Endodermal cell (in vitro differentiated cells): ENCODE measurements around the gene HGFAC. TPM values are rescaled to one million over a fixed set of nuclear protein-coding genes. Genes with fewer than 3 reads are reported as not detected.

ENCODE experiments used
- DNase-seq: peaks from one replicate; pipeline ENCODE4 v3.0.0-alpha.2; 2017
- H3K27ac ChIP-seq: 2 replicates; pipeline ENCODE4 v1.5.1; 2013; ENCODE audit warnings: mild to moderate bottlenecking, low read depth, low read length, moderate library complexity
- H3K27me3 ChIP-seq: 2 replicates; pipeline ENCODE4 v1.6.1; 2013; ENCODE audit warnings: mild to moderate bottlenecking, low read length, moderate library complexity; ENCODE audit not compliant: insufficient read depth, control insufficient read depth, poor library complexity, severe bottlenecking
- H3K36me3 ChIP-seq: 2 replicates; pipeline ENCODE4 v1.7.0; 2013; ENCODE audit warnings: mild to moderate bottlenecking, low read length, moderate library complexity; ENCODE audit not compliant: control insufficient read depth, insufficient read depth
- H3K4me1 ChIP-seq: one replicate; pipeline ENCODE4 v1.7.0; 2013; ENCODE audit warnings: low read length; ENCODE audit not compliant: control insufficient read depth, insufficient read depth
- H3K4me3 ChIP-seq: 2 replicates; pipeline ENCODE4 v1.5.1; 2013; ENCODE audit warnings: mild to moderate bottlenecking, low read length, moderate library complexity
- H3K9ac ChIP-seq: 2 replicates; pipeline ENCODE4 v1.6.1; 2013; ENCODE audit warnings: mild to moderate bottlenecking, low read length, moderate library complexity; ENCODE audit not compliant: poor library complexity, severe bottlenecking; ENCODE audit errors: extremely low read depth
- H3K9me3 ChIP-seq: 2 replicates; pipeline ENCODE4 v1.6.1; 2013; ENCODE audit warnings: mild to moderate bottlenecking, low read length, moderate library complexity; ENCODE audit not compliant: control insufficient read depth
- H3K27ac Mint-ChIP-seq: 2 replicates; pipeline ENCODE4 v1.8.0; 2020; ENCODE audit warnings: mixed read lengths
- H3K27me3 Mint-ChIP-seq: 2 replicates; pipeline ENCODE4 v1.8.0; 2021; ENCODE audit warnings: mild to moderate bottlenecking, mixed read lengths; ENCODE audit not compliant: insufficient read depth
- H3K36me3 Mint-ChIP-seq: 2 replicates; pipeline ENCODE4 v1.8.0; 2020; ENCODE audit warnings: low read depth, mixed read lengths
- H3K4me1 Mint-ChIP-seq: 2 replicates; pipeline ENCODE4 v1.8.0; 2020; ENCODE audit warnings: mixed read lengths
- H3K4me3 Mint-ChIP-seq: 2 replicates; pipeline ENCODE4 v1.8.0; 2020; ENCODE audit warnings: mild to moderate bottlenecking, moderate library complexity, mixed read lengths
- H3K9me3 Mint-ChIP-seq: 2 replicates; pipeline ENCODE4 v1.8.0; 2020; ENCODE audit warnings: mild to moderate bottlenecking, mixed read lengths
- WGBS, 2 experiments: methylation state at CpG; one replicate each; pipeline versions ENCODE4 v1.1.5 to v1.1.7; 2013; ENCODE audit warnings: missing lambda C conversion rate in 2 of 2, mixed read lengths in 1 of 2; ENCODE audit not compliant: insufficient coverage in 1 of 2, insufficient read length in 1 of 2; 5-methylcytosine and 5-hydroxymethylcytosine counted together
- total RNA-seq, 2 donors: library from RNA; stranded (reverse); fragmentation: NEBNext Ultra II Directional in 1 of 2; extraction: Animal tissue kit (Norgen Biotek cat#: 25700) in 1 of 2; gene quantifications; 2 replicates in 1 of 2; 3 replicates in 1 of 2; pipeline ENCODE4 v1.2.1, GENCODE V29; 2021
- TF ChIP-seq, protein P1 (sequence below): fragments of 200-600 bp; sonication (generic); conservative IDR thresholded peaks from 2 replicates; pipeline ENCODE4 v1.5.0; 2021; ENCODE audit warnings: antibody characterized with exemption, mild to moderate bottlenecking

HGFAC gene
- total RNA-seq, 2 donors from 2014 or later, result 0.46 TPM; not detected in 1

DNA sequence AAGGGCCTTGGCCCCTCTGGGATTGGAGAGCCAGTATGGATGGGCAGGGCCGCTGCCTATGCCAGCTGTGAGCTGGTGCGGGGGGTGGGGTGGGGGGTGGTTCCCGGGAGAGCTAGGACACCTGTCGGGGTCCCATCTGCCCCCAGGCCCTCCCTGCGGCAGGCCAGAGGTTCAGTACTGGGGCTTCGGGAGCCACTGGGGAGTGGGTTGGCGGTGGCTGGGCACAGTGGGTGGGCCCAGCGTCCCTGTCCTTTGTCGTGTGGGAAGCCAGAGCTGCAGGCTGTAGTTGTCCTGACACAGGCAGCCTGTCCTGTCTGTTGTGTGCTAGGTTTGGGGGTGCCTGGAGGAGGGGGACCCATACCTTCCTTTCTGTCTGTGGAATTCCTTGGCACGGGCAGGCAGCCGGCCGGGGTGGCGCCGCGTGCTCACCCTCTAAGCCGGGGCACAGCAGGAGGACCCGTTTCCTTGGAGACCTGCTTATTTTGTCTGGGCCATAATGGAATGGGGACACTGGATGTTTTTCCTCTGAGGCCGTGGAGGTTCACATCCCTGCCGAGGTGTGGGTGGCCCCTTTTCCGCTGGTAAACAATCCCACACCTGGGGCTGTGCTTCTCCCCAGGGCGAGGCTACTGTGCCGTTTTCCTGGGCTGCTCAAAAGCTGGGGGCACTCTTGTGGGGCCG lies 36.1 kb downstream of the HGFAC start:
- Mint-ChIP-seq H3K27me3 (peaks cover 30% of the 10 kb centered on the region), H3K4me3 (no peak overlapping the region), H3K4me1 (peaks cover 18% of the 10 kb centered on the region), H3K9me3 (no peaks in the 10 kb centered on the region), H3K27ac (no peak overlapping the region), H3K36me3 (no peaks in the 10 kb centered on the region)
- TF ChIP-seq, protein P1, sequence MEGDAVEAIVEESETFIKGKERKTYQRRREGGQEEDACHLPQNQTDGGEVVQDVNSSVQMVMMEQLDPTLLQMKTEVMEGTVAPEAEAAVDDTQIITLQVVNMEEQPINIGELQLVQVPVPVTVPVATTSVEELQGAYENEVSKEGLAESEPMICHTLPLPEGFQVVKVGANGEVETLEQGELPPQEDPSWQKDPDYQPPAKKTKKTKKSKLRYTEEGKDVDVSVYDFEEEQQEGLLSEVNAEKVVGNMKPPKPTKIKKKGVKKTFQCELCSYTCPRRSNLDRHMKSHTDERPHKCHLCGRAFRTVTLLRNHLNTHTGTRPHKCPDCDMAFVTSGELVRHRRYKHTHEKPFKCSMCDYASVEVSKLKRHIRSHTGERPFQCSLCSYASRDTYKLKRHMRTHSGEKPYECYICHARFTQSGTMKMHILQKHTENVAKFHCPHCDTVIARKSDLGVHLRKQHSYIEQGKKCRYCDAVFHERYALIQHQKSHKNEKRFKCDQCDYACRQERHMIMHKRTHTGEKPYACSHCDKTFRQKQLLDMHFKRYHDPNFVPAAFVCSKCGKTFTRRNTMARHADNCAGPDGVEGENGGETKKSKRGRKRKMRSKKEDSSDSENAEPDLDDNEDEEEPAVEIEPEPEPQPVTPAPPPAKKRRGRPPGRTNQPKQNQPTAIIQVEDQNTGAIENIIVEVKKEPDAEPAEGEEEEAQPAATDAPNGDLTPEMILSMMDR, result no peak
- 65 to 80% methylated on average over 15 to 23 of the region's 23 CpGs for WGBS, 2 experiments
- H3K4me3 ChIP-seq, result no peak overlapping the region
- no peaks in the 10 kb centered on the region for H3K36me3 ChIP-seq
- no peak for DNase-seq
- H3K27me3 ChIP-seq, result peaks cover 5% of the 10 kb centered on the region
- peak overlapping the region; percentile 10 for H3K27ac ChIP-seq
- H3K9me3 ChIP-seq, result no peaks in the 10 kb centered on the region
- H3K9ac ChIP-seq, result no peak overlapping the region
- H3K4me1 ChIP-seq, result no peaks in the 10 kb centered on the region

DNA sequence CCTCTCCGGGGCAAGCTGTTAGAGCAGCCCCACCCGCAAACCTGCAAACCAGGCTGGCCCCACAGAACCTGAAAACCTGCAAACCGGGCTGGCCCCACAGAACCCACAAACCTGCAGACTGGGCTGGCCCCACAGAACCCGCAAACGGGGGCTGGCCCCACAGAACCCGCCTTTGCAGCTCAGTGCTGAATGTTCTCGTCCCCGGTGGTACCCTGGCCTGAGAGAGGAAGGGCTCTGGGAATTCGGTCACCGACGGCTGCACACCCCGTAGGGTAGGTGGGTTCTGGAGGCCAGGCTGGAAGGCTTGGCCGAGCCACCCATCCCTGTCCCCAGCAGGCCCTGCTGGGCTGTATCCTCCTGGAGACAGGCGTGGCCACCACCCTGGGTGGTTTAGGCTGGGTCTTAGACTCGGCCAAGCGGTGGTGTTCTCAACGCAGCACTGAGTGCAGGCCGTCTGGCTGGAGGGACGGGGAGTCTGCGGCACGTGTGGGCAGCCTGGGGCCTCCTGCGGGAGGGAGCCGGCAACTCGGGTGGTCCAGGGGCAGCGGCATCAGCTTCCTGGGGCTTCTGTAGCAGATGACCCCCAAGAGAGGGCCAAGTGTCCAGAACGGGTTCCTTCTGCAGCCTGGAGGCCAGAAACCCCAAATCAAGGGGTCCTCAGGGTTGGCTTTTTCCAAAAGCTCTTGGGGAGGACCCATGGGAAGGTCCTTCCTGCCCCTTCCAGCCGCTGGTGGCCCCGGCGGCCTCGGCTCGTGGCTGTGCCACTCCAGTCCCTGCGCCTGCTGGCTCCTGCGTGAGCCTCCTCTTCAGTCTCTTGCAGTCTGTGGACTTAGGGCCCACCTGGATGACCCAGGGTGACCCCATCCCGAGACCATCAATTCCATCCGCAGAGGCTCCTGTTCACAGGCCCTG lies 36.9 kb downstream of the HGFAC start:
- DNase-seq, result no peak
- Histone ChIP-seq H3K36me3 (no peaks in the 10 kb centered on the region), H3K27ac (no peak overlapping the region), H3K4me3 (no peak overlapping the region), H3K9me3 (no peaks in the 10 kb centered on the region), H3K27me3 (peaks cover 5% of the 10 kb centered on the region), H3K9ac (no peak overlapping the region), H3K4me1 (no peaks in the 10 kb centered on the region)
- H3K9me3 Mint-ChIP-seq, result no peaks in the 10 kb centered on the region
- no peak overlapping the region for H3K27ac Mint-ChIP-seq
- no peak overlapping the region for H3K4me3 Mint-ChIP-seq
- TF ChIP-seq, protein P1, result no peak
- peaks cover 18% of the 10 kb centered on the region for H3K4me1 Mint-ChIP-seq
- peaks cover 36% of the 10 kb centered on the region for H3K27me3 Mint-ChIP-seq
- 93 to 94% methylated on average over 27 to 35 of the region's 35 CpGs for WGBS, 2 experiments
- H3K36me3 Mint-ChIP-seq, result no peaks in the 10 kb centered on the region

DNA sequence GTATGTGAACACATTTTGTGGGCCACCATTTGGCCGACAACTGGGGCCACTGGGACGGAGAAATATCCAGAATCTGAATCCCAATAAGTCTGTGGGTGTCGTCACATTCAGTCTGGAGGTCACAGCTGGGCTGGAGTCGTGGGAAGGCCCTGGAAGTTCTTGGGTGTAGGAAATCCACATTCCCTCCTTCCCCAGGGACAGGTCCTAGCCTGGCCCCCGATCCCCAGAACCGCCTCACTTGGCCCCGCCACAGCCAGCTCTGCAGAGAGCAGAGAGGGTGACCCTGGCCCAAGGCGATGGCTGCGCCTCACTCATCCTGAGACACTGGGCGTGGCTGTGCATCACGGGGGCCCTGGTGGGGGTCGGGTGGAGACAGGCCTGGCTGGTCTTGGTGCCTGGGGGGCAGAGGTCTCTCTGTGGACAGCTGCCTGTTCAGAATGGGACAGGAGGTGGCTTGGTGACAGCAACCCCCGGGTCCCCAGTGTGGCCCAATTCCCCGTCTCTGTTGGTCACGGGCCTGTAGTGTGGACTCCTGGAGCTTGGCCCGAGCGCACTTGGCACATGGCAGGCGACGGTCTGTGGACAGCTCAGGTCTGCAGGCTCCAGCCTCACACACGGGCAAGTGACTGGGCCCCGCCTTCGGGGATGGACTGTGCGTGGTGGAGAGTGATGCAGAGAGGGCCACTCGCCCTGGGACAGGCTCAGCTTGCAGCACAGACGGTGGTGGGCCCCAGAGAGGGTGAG lies 37.8 kb downstream of the HGFAC start:
- Histone ChIP-seq H3K27me3 (peaks cover 5% of the 10 kb centered on the region), H3K4me3 (no peak overlapping the region), H3K36me3 (no peaks in the 10 kb centered on the region), H3K27ac (no peak overlapping the region), H3K4me1 (no peaks in the 10 kb centered on the region), H3K9me3 (no peaks in the 10 kb centered on the region), H3K9ac (no peak overlapping the region)
- Mint-ChIP-seq H3K4me1 (peaks cover 18% of the 10 kb centered on the region), H3K4me3 (no peak overlapping the region), H3K36me3 (no peaks in the 10 kb centered on the region), H3K27ac (no peak overlapping the region), H3K27me3 (peaks cover 41% of the 10 kb centered on the region), H3K9me3 (no peaks in the 10 kb centered on the region)
- WGBS, 2 experiments, result 93 to 95% methylated on average over 10 to 25 of the region's 25 CpGs
- DNase-seq, result no peak
- TF ChIP-seq, protein P1, result no peak
